RKO (cell line): ENCODE data around the gene DNAJC17.

Experiments used
- DNase-seq: peaks from one replicate; pipeline ENCODE4 v3.0.0-alpha.2; 2016; ENCODE audit warnings: low spot score

DNAJC17 gene

GRCh38 chr15:40766194-40766815, 41.0 kb downstream of the DNAJC17 start:
- DNase-seq, result no peak

GRCh38 chr15:40764629-40765103, 42.6 kb downstream of the DNAJC17 start:
- peak; percentile 28 for DNase-seq

GRCh38 chr15:40763801-40764628, 43.3 kb downstream of the DNAJC17 start, which contains the start of gene GCHFR:
GCHFR (plus strand) TSS chr15:40764068; CDS start chr15:40764181, 113 bp downstream.
- DNase-seq, result peak; percentile 85

- peak; percentile 36 for DNase-seq
Observed at GRCh38 chr15:40762919-40763800, 44.1 kb downstream of the DNAJC17 start.

GRCh38 chr15:40759961-40760360, 47.3 kb downstream of the DNAJC17 start:
- no peak for DNase-seq

GRCh38 chr15:40756938-40757337, 50.3 kb downstream of the DNAJC17 start:
- no peak for DNase-seq

- DNase-seq, result peak; percentile 22
Observed at GRCh38 chr15:40755812-40756208, 51.5 kb downstream of the DNAJC17 start.

GRCh38 chr15:40754883-40755811, 52.1 kb downstream of the DNAJC17 start, which contains the start of gene RMDN3:
RMDN3 (minus strand) TSS chr15:40755254; CDS start chr15:40754783, 471 bp downstream.
- DNase-seq, result peak; percentile 93

- DNase-seq, result peak; percentile 38
Observed at GRCh38 chr15:40754574-40754882, 52.7 kb downstream of the DNAJC17 start.

- DNase-seq, result no peak
Observed at GRCh38 chr15:40751745-40752144, 55.5 kb downstream of the DNAJC17 start.

GRCh38 chr15:40750885-40751284, 56.4 kb downstream of the DNAJC17 start:
- no peak for DNase-seq

- DNase-seq, result no peak
Observed at GRCh38 chr15:40749151-40749630, 58.1 kb downstream of the DNAJC17 start.

GRCh38 chr15:40747685-40748631, 59.3 kb downstream of the DNAJC17 start:
- DNase-seq, result no peak

GRCh38 chr15:40746916-40747418, 60.3 kb downstream of the DNAJC17 start:
- no peak for DNase-seq

- no peak for DNase-seq
Observed at GRCh38 chr15:40744815-40745152, 62.5 kb downstream of the DNAJC17 start.

GRCh38 chr15:40743921-40744814, 63.1 kb downstream of the DNAJC17 start:
- peak; percentile 83 for DNase-seq

- DNase-seq, result no peak
Observed at GRCh38 chr15:40743485-40743901, 63.8 kb downstream of the DNAJC17 start.

GRCh38 chr15:40739854-40740253, 67.4 kb downstream of the DNAJC17 start:
- DNase-seq, result no peak

- no peak for DNase-seq
Observed at GRCh38 chr15:40739047-40739446, 68.2 kb downstream of the DNAJC17 start.
